Non-pigmented ciliary epithelial cell (primary cell): ENCODE data around the gene HOXD9.

Source experiments
- DNase-seq: peaks from one replicate; pipeline ENCODE4 v3.0.0-alpha.2; 2010; ENCODE audit warnings: low read depth

Gene HOXD9

DNA sequence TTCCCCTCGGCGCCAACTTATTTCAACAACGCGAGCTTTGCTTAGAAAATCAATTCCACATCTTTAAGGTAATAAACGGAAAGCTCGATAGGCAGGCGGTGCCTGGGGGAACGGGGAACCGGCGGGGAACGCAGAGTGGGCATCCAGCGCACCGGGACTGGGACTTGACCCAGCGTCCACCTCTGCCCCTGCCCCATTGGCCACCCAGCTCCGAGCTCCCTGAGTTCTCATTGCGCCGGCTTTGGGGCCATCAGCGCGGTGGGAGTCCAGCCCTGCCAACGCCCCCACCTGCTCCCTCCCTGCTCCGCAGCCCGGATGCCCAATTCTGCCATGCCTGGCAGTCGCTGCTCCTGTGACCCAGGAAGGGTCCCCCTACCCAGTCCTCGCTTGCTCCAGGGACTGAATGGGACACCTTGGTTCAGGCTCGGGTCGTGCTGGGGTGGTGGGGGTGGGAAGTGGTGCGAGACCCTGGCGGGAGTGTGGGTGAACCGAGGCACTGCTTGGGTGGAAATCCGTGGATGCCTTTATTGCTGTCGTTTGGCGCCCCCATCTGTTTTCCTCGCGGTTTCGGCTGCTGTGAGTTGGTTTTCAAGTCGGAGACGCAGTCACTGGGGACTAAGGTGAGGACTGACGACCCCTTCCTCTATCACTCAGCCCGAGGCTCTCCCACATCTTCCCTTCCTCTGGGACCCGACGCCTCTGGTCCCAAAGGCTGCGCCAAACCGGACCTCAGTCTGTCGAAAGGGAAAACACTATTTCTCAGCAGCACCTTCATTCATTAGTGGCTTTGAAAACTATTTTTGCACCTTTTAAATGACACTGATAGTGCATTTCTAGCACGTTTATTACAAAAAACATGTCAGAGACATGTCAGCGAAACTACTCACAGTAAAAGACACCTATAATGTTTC is 36.4 kb upstream of the HOXD9 start:
- no peak for DNase-seq

- DNase-seq: no peak
These were observed 35.0 kb upstream of the HOXD9 start for GRCh38 chr2:176087330-176088047.

GRCh38 chr2:176088048-176088936 is 34.2 kb upstream of the HOXD9 start:
- no peak for DNase-seq

DNA sequence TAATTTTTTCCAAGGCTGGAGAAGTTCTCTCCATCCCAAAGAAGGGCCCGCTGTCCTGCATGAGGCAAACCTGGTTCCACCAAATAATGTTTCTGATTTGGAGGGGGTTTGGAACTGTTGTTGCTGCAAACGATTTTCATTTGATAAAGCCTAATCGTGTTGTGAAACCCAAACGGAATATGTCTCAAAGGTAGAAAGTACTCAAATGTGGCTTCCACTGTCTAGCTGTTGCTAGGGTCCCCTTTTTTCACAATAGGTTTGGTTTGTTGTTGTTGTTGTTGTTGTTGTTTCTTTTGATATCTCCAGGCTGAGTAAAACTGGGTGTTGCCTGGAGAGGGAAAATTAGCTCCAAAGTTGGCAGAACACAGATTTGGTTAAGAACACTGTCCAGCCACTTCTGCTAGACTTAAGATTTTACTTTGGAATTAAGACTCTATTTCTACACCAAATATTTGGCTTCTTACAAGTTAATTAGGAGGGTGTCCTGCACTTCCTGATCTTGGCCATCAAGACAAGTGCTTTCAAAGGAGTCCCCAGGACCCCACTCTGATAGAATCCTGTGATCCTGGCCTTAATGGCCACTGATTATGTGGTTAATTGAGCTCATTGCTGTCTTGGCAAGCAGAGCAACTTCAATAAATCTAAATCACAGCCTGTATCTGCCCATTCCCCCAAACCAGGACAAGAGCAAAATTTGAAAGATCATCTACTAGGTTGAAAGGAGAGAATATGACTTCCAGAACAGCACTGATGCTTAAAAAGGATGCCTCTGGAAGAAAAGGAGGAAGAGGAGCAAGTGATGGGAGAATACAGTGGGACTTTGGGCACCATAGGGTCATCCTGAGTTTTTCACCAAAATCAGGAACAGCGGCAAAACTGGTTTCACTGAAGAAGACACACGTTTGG is 33.3 kb upstream of the HOXD9 start:
- no peak for DNase-seq

- no peak for DNase-seq
These were observed 32.6 kb upstream of the HOXD9 start for GRCh38 chr2:176089843-176090395.

DNA sequence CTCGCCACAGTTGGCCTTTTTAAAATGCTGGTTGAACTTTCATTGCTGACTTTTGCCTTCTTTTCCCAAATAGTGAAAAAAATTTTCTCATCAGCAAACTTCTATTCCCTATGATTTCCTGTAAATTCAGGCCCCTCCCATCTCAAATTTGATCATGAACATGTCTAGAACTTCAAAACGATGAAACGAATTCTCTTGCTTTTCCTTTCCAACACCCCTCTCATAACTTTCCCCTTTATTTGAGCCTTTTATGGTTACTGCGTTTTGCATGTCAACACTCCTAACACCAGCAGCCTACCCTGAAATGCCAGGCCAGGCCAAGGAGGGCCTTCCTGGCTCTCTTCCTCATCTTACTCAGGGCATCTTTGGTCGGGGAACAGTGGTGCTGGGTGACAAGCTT is 31.7 kb upstream of the HOXD9 start:
- no peak for DNase-seq

DNA sequence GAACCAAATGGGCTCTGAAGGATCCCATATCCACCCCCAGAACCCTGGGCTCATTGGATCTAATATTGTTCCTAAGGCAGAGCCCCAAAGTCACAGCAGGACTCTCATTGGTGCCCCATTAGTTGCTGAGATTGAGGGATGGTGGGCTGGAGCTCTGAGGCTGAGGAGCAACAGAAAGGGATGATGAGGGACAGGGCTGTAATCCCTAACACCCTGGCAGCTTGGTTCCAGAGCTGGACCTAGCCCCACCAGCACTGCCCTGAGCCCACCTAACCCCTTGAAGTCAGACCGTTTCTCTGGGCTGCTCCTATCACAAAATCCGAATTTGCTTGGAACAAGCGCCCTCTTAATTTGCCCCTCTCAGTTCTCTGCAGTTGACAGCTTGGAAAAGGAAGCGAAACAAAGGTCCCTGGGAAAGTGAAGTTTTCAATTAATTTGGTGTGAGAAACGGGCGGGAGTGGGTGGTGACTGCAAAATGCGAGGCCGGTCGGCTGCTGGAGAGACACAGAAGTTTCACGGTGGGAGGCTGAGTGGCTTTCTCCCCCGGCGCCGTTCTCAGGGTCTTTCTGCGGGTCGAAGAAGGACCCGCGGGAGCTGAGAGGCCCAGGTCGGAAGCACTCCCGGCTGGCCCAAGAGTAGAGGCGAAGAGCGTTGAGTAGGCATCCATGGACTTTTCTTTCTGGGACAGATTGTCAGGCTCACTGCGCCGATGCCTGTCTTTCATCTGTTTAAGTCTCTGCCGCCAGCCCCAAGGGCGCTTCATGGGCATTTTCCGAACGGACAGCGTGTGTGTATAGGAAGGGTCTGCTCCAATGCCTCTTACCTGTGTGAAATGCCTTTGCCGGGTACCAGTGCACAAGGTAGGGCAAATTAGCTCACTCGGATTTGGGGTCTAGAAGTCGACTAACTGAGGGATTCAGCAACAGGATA is 30.9 kb upstream of the HOXD9 start:
- DNase-seq: no peak

GRCh38 chr2:176092270-176093144 is 30.0 kb upstream of the HOXD9 start, which contains the start of gene HOXD13:
HOXD13 (plus strand) TSS chr2:176092721; CDS start chr2:176092891, 170 bp downstream.
- DNase-seq: no peak

GRCh38 chr2:176093145-176093897 is 29.2 kb upstream of the HOXD9 start:
- no peak for DNase-seq

DNA sequence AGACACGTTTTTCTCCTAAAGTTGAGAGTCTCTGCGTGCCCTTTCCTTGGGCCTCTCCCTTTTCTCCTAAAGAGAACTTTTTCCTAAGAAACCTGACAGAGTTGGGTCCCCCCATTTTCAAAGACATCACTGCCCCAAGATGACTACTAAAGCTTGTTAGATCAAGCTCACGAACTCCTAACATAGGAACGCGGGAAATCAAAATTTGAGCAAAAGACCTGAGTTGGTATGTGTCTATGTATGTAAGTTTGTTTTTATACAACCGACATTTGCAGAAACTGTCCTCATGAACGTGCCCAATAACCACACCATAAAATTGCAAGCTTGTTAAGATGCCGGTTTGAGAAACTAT is 28.6 kb upstream of the HOXD9 start:
- no peak for DNase-seq

GRCh38 chr2:176094349-176094748 is 28.2 kb upstream of the HOXD9 start:
- DNase-seq: no peak

DNA sequence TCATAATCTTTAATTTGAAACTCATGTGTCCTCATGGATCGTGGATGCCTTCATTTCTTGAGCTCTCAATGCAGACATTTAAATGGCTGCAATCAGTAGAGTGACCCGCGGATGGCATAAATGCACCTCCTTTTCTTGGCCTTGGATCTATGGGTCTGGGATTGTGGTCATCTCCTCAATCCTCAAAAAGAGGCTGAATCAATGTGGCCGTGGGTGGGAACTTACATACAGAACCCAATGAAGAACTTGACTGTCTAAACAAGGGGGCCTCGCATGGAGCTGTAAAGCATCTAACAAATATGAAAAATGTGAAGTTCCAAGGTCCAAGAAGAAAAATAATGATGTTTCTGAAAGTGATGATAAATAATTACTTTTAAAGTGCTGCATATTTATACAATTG is 27.1 kb upstream of the HOXD9 start:
- no peak for DNase-seq

- no peak for DNase-seq
These were observed 26.1 kb upstream of the HOXD9 start for GRCh38 chr2:176096243-176096985.

GRCh38 chr2:176096986-176097819 is 25.3 kb upstream of the HOXD9 start:
- DNase-seq: no peak

DNA sequence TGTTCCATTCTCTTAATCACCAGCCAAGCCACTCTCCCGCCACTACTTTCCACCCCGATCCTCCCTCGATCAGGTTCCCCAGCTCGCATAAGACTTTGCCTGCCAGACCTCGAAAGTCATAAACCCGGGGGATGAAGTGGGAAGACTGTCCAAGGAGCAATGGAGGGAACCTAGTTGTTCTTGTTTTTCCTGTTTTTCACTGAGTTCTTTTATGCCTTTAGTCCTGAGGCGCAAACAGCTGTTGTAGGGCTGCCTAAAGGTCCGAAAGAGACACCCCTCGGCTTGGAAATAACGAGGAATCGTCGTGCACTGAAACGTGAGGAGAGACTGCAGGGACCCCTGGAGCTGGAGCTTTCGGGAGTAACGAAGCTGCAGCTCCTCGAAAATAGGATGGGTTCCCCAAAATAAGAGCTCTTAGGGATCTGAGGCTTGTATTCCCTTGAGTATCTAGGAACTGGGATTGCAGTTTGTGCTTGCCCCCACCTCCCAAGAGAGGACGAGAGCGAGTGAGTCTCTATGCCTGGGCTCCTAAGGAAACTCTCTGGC is 24.6 kb upstream of the HOXD9 start:
- DNase-seq: no peak
